Trophoblast cell (in vitro differentiated cells and primary cell): ENCODE measurements around the gene IMMP2L.

Experiments used
- DNase-seq, 2 donors: peaks; one replicate each; pipeline ENCODE4 v3.0.0-alpha.2; 2016
- H2AFZ ChIP-seq: 2 replicates; pipeline ENCODE4 v1.6.1; 2013; ENCODE audit warnings: low read length, moderate library complexity, mild to moderate bottlenecking; ENCODE audit not compliant: insufficient read depth, poor library complexity
- H2AK5ac ChIP-seq: 2 replicates; pipeline ENCODE4 v1.6.1; 2013; ENCODE audit warnings: mild to moderate bottlenecking, low read length
- H2BK120ac ChIP-seq: 2 replicates; pipeline ENCODE4 v1.6.1; 2013; ENCODE audit warnings: low read length, mild to moderate bottlenecking, moderate library complexity; ENCODE audit not compliant: insufficient read depth, poor library complexity
- H2BK12ac ChIP-seq: 2 replicates; pipeline ENCODE4 v1.6.1; 2013; ENCODE audit warnings: mild to moderate bottlenecking, low read length, moderate library complexity
- H2BK5ac ChIP-seq: 2 replicates; pipeline ENCODE4 v1.6.1; 2013; ENCODE audit warnings: low read length, low read depth, moderate library complexity, mild to moderate bottlenecking; ENCODE audit not compliant: poor library complexity
- H3K14ac ChIP-seq: 2 replicates; pipeline ENCODE4 v1.6.1; 2013; ENCODE audit warnings: mild to moderate bottlenecking, low read length
- H3K18ac ChIP-seq: 2 replicates; pipeline ENCODE4 v1.6.1; 2013; ENCODE audit warnings: mild to moderate bottlenecking, low read length
- H3K23ac ChIP-seq: 2 replicates; pipeline ENCODE4 v1.6.1; 2013; ENCODE audit warnings: low read length
- H3K27ac ChIP-seq: 2 replicates; pipeline ENCODE4 v1.5.1; 2013; ENCODE audit warnings: low read depth, mild to moderate bottlenecking, inconsistent platforms, low read length, moderate library complexity
- H3K27me3 ChIP-seq: 2 replicates; pipeline ENCODE4 v1.6.1; 2013; ENCODE audit warnings: inconsistent platforms, mild to moderate bottlenecking, low read length, moderate library complexity; ENCODE audit not compliant: insufficient read depth
- H3K36me3 ChIP-seq, 2 experiments: 1 replicate in 1 of 2; 2 replicates in 1 of 2; pipeline ENCODE4 v1.6.1; 2013; ENCODE audit warnings: low read length in 2 of 2, mild to moderate bottlenecking in 2 of 2, moderate library complexity in 1 of 2; ENCODE audit not compliant: insufficient read depth in 2 of 2, control insufficient read depth in 1 of 2
- H3K4ac ChIP-seq: 2 replicates; pipeline ENCODE4 v1.6.1; 2013; ENCODE audit warnings: low read depth, mild to moderate bottlenecking, low read length, moderate library complexity
- H3K4me1 ChIP-seq, 2 experiments: 1 replicate in 1 of 2; 2 replicates in 1 of 2; pipeline ENCODE4 v1.6.1; 2013; ENCODE audit warnings: low read length in 2 of 2, mild to moderate bottlenecking in 2 of 2, moderate library complexity in 1 of 2; ENCODE audit not compliant: insufficient read depth in 2 of 2, control insufficient read depth in 1 of 2
- H3K4me2 ChIP-seq: 2 replicates; pipeline ENCODE4 v1.6.1; 2013; ENCODE audit warnings: inconsistent platforms, mild to moderate bottlenecking, low read length, moderate library complexity
- H3K4me3 ChIP-seq: 2 replicates; pipeline ENCODE4 v1.5.1; 2013; ENCODE audit warnings: mild to moderate bottlenecking, low read depth, low read length, inconsistent platforms
- H3K79me1 ChIP-seq: one replicate; pipeline ENCODE4 v1.6.1; 2013; ENCODE audit warnings: low read length
- H3K79me2 ChIP-seq: 2 replicates; pipeline ENCODE4 v1.6.1; 2013; ENCODE audit warnings: low read length, mild to moderate bottlenecking; ENCODE audit not compliant: control insufficient read depth, insufficient read depth, poor library complexity
- H3K9ac ChIP-seq: 2 replicates; pipeline ENCODE4 v1.6.1; 2013; ENCODE audit warnings: mild to moderate bottlenecking, low read length
- H3K9me3 ChIP-seq: 2 replicates; pipeline ENCODE4 v1.6.1; 2013; ENCODE audit warnings: low read depth, mild to moderate bottlenecking, control low read depth, inconsistent platforms, low read length; ENCODE audit not compliant: insufficient read depth
- H4K12ac ChIP-seq: 2 replicates; pipeline ENCODE4 v1.6.1; 2013; ENCODE audit warnings: low read depth, mild to moderate bottlenecking, low read length, moderate library complexity
- H4K8ac ChIP-seq: 2 replicates; pipeline ENCODE4 v1.6.1; 2013; ENCODE audit warnings: low read depth, mild to moderate bottlenecking, low read length, moderate library complexity
- H4K91ac ChIP-seq: one replicate; pipeline ENCODE4 v1.6.1; 2013; ENCODE audit warnings: low read depth, mild to moderate bottlenecking, low read length, moderate library complexity
- WGBS: extraction: QIAGEN DNeasy Blood & Tissue Kit; methylation state at CpG from one replicate; pipeline ENCODE4 v1.1.7; 2013; ENCODE audit warnings: missing lambda C conversion rate; ENCODE audit not compliant: insufficient read length, insufficient coverage; ENCODE audit errors: extremely low coverage; 5-methylcytosine and 5-hydroxymethylcytosine counted together

The IMMP2L gene

GRCh38 chr7:111483078-111483477 lies 79.2 kb downstream of the IMMP2L start:
- no peaks in the 10 kb centered on the region for H3K36me3 ChIP-seq
- H3K79me1 ChIP-seq, result no peaks in the 10 kb centered on the region
- no peak for DNase-seq
- no peak overlapping the region for H2AFZ ChIP-seq
- WGBS, result no CpG with 5 or more reads among the region's 2 CpGs
- no peak overlapping the region for H3K4me3 ChIP-seq
- H3K14ac ChIP-seq, result no peak overlapping the region
- no peaks in the 10 kb centered on the region for H3K9me3 ChIP-seq
- no peak overlapping the region for H3K27ac ChIP-seq
- no peak overlapping the region for H2BK120ac ChIP-seq
- H4K91ac ChIP-seq, result no peak overlapping the region
- H2AK5ac ChIP-seq, result no peak overlapping the region
- no peak overlapping the region for H4K8ac ChIP-seq
- no peak overlapping the region for H3K18ac ChIP-seq
- H3K23ac ChIP-seq, result no peak overlapping the region
- no peak overlapping the region for H3K4ac ChIP-seq
- H2BK12ac ChIP-seq, result no peak overlapping the region
- H3K27me3 ChIP-seq, result no peaks in the 10 kb centered on the region
- H3K79me2 ChIP-seq, result no peaks in the 10 kb centered on the region
- no peak overlapping the region for H3K9ac ChIP-seq
- H4K12ac ChIP-seq, result no peak overlapping the region
- H2BK5ac ChIP-seq, result no peak overlapping the region
- no peak overlapping the region for H3K4me2 ChIP-seq
- H3K4me1 ChIP-seq, result no peaks in the 10 kb centered on the region

GRCh38 chr7:111477462-111478225 lies 84.6 kb downstream of the IMMP2L start:
- H2AK5ac ChIP-seq, result no peak overlapping the region
- no peak overlapping the region for H3K23ac ChIP-seq
- DNase-seq, result no peak
- H2AFZ ChIP-seq, result no peak overlapping the region
- no peaks in the 10 kb centered on the region for H3K79me2 ChIP-seq
- no peak overlapping the region for H3K27ac ChIP-seq
- no peak overlapping the region for H4K8ac ChIP-seq
- H3K79me1 ChIP-seq, result no peaks in the 10 kb centered on the region
- no peak overlapping the region for H3K4ac ChIP-seq
- no peak overlapping the region for H4K91ac ChIP-seq
- H3K18ac ChIP-seq, result no peak overlapping the region
- no peak overlapping the region for H4K12ac ChIP-seq
- H2BK120ac ChIP-seq, result no peak overlapping the region
- H3K14ac ChIP-seq, result no peak overlapping the region
- H3K4me3 ChIP-seq, result no peak overlapping the region
- H3K36me3 ChIP-seq, result no peaks in the 10 kb centered on the region
- no peaks in the 10 kb centered on the region for H3K4me1 ChIP-seq
- no peaks in the 10 kb centered on the region for H3K27me3 ChIP-seq
- H3K9ac ChIP-seq, result no peak overlapping the region
- H3K9me3 ChIP-seq, result no peaks in the 10 kb centered on the region
- H3K4me2 ChIP-seq, result no peak overlapping the region
- no peak overlapping the region for H2BK5ac ChIP-seq
- no peak overlapping the region for H2BK12ac ChIP-seq
- WGBS, result no CpG with 5 or more reads among the region's 4 CpGs

GRCh38 chr7:111476586-111477293 lies 85.6 kb downstream of the IMMP2L start:
- no peaks in the 10 kb centered on the region for H3K9me3 ChIP-seq
- H3K23ac ChIP-seq, result no peak overlapping the region
- DNase-seq, result no peak
- no peak overlapping the region for H3K4me2 ChIP-seq
- H4K91ac ChIP-seq, result no peak overlapping the region
- no peak overlapping the region for H2BK120ac ChIP-seq
- H2BK12ac ChIP-seq, result no peak overlapping the region
- H3K9ac ChIP-seq, result no peak overlapping the region
- H3K79me2 ChIP-seq, result no peaks in the 10 kb centered on the region
- H3K27ac ChIP-seq, result no peak overlapping the region
- no peaks in the 10 kb centered on the region for H3K36me3 ChIP-seq
- no peak overlapping the region for H4K8ac ChIP-seq
- no peak overlapping the region for H3K18ac ChIP-seq
- no peaks in the 10 kb centered on the region for H3K4me1 ChIP-seq
- no peak overlapping the region for H2AFZ ChIP-seq
- no peak overlapping the region for H3K4ac ChIP-seq
- no peak overlapping the region for H4K12ac ChIP-seq
- no CpG with 5 or more reads among the region's 2 CpGs for WGBS
- no peak overlapping the region for H2BK5ac ChIP-seq
- no peak overlapping the region for H3K4me3 ChIP-seq
- H2AK5ac ChIP-seq, result no peak overlapping the region
- H3K27me3 ChIP-seq, result no peaks in the 10 kb centered on the region
- H3K14ac ChIP-seq, result no peak overlapping the region
- H3K79me1 ChIP-seq, result no peaks in the 10 kb centered on the region

GRCh38 chr7:111475959-111476358 lies 86.3 kb downstream of the IMMP2L start:
- Histone ChIP-seq H3K79me1 (no peaks in the 10 kb centered on the region), H4K12ac (no peak overlapping the region), H3K36me3 (no peaks in the 10 kb centered on the region), H3K4me3 (no peak overlapping the region), H2AK5ac (no peak overlapping the region), H4K8ac (no peak overlapping the region), H2BK120ac (no peak overlapping the region), H3K9ac (no peak overlapping the region), H2AFZ (no peak overlapping the region), H3K23ac (no peak overlapping the region), H3K9me3 (no peaks in the 10 kb centered on the region), H3K27ac (no peak overlapping the region), H3K14ac (no peak overlapping the region), H3K4me1 (no peaks in the 10 kb centered on the region), H2BK12ac (no peak overlapping the region), H3K4ac (no peak overlapping the region), H3K27me3 (no peaks in the 10 kb centered on the region), H3K4me2 (no peak overlapping the region), H3K18ac (no peak overlapping the region), H2BK5ac (no peak overlapping the region), H4K91ac (no peak overlapping the region), H3K79me2 (no peaks in the 10 kb centered on the region)
- DNase-seq, result no peak
- no CpG with 5 or more reads among the region's 1 CpG for WGBS
